GM18498 (cell line): ENCODE results near the gene NQO2.
"Not testable (repeated sequence)": the region's sequence is repeated elsewhere in the genome, so short reads cannot be mapped to it uniquely, and the experiment has no call there.

ENCODE experiments used
- ATAC-seq: cut with Tn5 transposase; IDR thresholded peaks from one replicate; pipeline ENCODE4 v1.9.1; 2021; ENCODE audit warnings: mild to moderate bottlenecking, moderate library complexity; ENCODE audit not compliant: unreplicated experiment

The NQO2 gene

DNA sequence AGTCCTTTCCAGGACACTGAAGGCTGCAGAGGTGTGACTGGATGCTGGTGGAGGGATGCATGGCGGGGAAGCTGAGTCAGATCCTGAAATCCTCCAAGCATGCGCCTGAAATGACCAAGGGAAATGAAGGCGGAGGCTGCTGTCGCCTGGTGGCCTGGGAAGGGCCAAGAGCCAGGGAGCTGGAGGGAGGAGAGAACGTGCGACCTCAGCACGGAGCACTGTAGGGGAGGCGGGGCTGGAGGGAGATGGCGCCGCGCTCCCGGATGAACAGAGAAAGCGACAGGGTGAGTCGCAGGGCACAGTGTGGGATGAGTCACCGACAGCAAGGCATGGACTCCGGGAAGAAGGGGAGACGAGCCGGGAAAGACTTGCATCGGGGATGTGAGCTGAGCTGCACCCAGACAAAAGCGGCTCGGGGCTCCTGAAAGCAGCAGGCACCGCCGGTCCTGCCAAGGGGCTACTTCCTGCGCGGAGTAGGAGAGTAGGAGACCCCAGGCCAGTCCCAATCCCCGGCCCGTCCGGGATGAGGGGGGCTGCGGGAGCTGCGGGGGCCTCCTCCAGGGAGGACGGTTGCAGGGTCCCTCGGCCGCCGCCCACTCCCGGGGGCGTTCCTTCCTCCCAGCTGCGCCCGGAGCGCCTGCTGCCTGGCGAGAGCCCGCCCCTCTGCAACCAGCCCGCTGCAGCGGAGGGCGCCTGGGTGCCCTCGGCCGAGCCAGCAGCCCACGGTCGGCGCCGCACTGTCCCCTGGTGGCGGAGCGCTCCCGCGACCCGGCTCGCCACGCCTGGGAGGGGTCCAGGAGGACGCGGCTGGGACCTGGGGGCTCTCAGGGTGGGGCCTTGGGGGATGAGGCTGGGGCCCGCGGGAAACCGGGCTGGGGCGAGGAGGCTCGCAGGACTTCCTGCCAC lies 11.0 kb upstream of the NQO2 start:
- peak; percentile 84 for ATAC-seq

DNA sequence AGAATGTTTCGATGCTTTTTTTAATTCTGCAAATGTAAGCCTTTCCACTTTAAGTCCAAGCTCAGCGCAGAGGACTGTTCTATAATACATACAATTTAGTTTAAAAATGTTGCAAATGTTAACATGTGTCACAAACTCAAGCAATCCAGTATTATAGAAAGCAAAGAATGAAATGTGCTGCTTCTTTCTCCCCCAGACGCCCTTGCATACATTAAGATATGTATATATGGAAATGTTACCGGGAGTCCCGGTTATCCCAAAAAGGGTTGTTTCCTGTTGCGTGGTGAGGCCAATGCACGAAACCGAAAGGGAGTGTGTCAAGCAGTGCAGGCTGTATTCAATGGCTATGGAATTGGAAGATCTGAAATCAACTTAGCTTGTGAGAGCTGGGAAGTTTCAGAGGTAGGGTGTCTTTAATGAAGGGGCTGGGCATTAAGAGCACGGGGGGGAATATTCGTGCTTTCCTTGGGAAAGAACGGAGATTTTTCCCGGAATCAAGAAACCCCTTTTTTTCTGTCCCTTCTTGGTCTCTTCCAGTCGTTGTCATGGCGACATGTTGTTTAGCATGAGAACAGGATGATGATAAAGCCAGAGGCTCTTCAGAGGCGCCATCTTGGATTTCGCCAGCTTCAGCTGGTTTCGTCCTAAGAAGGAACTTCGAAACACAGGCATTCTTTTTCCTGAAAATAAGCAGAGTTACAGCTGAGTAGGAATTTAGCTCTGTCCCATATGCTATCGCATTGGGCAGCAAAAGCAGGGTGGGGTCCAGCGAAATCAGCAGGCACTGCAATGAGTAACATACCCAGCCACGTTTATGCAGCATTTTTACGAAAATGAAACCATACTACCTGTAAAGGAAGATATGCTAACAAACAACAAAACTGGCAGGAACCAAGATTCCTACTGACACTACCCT lies 10.1 kb upstream of the NQO2 start:
- ATAC-seq: peak; percentile 73

- ATAC-seq: no peak
These were observed 9.3 kb upstream of the NQO2 start for GRCh38 chr6:2990248-2990931.

- ATAC-seq: no peak
These were observed 8.7 kb upstream of the NQO2 start for GRCh38 chr6:2990932-2991506.

GRCh38 chr6:2992330-2992979 lies 7.2 kb upstream of the NQO2 start:
- ATAC-seq: no peak

DNA sequence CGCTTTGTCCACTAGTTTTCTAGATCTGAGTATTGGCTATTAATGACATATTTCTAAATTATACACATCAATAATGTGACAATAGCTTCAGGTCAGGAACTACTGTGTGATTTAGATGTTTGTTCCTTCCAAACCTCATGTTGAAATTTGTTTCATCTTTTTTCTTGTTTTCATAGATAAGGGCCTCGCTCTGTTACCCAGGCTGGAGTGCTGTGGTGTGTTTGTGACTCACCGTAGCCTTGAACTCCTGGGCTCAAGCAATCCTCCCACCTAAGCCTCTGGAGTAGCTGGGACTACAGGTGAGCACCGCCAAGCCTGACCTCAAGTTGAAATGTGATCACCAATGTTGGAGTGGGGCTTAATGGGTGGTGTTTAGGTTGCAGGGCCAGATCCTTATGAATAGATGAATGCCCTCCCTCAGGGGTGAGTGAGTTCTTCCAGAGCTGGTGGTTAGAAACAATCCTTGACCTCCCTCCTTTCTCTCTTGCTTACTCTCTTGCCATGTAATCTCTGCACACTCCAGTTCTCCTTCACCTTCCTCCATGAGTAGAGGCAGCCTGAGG lies 5.9 kb upstream of the NQO2 start:
- no peak for ATAC-seq

GRCh38 chr6:2998249-2998997 lies 1.3 kb upstream of the NQO2 start:
- ATAC-seq: peak; percentile 39

DNA sequence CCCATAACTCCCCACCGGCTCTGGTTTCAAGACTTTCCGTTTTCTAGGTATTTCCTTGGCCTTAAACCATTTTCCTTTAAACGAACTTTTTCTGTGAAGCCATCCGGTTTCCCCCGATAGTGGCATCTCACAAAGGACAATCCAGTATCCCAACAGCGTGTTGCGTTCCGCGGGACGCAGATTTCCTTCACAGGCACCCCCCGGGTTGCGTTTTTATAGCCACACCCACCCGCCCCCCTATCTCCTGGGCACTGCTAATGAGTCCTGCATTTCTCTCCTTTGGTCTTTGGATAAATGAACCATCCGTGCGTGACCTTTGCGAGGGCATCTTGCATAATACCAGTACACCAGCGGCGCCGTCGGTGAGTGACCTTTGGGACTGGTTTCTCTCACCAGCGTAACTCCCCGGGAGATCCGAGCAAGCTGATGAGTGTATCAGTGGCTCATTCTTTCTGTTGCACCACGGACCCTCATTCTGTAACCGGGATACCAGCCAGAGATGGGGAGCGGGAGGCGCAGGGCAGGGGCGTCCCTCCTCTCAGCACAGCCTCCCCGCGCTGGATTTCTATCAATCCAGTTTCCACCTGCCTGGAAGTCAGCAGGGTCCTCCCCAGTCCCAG lies 586 bp upstream of the NQO2 start:
- ATAC-seq: peak; percentile 24

DNA sequence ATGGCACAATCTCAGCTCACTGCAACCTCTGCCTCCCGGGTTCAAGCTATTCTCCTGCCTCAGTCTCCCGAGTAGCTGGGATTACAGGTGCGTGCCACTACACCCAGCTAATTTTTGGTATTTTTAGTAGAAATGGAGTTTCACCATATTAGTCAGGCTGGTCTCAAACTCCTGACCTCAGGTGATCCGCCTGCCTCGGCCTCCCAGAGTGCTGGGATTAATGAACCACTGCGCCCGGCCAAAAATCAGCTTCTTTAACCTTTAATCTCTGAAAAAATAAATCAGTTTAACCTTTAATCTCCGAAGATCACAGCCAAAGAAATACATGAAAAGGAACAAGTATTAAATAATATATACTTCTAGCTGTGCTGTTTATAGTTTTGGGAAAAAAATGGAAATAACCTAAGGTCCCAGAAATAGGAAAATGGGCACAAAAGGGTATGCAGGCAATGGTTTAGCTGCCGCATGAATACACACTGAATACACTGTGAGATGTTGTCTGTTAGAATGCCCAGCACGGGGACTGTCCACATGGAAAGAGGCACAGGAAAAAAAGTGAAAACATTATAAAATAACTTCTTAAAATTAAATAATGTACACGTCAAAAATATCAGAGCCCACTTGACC lies 1.6 kb downstream of the NQO2 start:
- no peak for ATAC-seq

DNA sequence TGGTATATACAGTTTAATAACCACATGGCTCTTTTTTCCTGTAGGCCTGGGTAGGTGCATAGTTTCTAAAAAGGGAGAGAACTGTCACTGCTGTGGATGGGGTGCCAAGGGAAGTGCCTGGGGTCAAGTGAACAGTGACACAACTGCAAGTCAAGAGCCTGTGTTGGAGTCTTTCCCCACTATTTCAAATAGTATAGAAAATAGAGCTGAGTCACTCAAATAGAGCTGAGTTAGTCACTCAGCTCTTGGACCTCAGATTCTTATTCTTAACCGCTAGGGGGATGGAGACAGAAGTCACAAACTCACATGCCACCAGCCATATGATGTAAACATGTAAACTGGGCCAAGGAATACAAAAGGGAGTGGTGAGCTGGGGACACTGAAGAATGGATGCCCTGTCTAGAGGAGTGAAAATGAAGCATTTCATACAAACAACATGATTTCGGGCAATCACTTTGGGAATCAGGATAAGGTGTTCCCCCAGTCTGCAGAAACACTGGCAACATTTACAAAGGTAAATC lies 2.1 kb downstream of the NQO2 start:
- ATAC-seq: no peak

GRCh38 chr6:3003226-3003625 lies 3.5 kb downstream of the NQO2 start:
- ATAC-seq: not testable (repeated sequence)

DNA sequence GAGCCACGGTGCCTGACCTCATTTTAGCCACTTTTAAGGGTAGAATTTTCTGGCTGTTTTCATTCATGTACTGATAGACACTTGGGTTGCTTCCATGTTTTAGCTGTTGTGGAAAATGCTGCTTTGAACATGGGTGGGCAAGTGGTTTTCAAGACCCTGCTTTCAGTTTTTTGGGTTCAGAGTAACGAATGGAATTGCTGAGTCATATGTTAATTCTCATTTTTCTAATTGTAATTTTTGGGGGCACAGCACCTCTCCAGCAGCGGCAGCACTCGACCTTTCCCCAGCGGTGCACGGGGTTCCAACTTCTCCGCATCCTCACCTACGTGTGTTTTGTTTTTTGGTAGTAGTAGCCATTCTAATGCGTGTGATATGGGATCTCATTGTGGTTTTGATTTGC lies 5.4 kb downstream of the NQO2 start:
- ATAC-seq: no peak

GRCh38 chr6:3005874-3006273 lies 6.2 kb downstream of the NQO2 start:
- no peak for ATAC-seq

- ATAC-seq: no peak
These were observed 6.8 kb downstream of the NQO2 start for GRCh38 chr6:3006476-3006875.

DNA sequence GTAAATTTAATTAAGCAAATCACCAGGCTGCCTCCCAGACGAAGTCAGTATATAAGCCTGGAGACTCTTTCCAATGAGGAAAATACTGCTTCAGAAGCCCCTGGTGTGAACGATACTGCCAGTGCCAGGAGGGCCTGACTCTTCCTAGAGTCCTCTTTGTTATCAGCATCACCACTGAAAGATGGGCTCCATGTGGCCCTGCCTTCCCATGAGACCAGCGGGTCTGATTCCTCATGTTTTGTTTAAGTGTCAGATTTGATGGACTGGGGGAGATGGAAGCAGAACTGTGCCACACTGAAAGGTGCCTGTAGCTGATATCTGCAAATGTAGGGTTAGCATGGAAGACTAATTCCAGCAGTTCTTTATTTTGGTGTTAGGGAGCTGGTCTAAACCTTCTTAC lies 7.9 kb downstream of the NQO2 start:
- no peak for ATAC-seq

- not testable (repeated sequence) for ATAC-seq
These were observed 9.1 kb downstream of the NQO2 start for GRCh38 chr6:3008712-3009265.

GRCh38 chr6:3009930-3010329 lies 10.2 kb downstream of the NQO2 start:
- no peak for ATAC-seq

DNA sequence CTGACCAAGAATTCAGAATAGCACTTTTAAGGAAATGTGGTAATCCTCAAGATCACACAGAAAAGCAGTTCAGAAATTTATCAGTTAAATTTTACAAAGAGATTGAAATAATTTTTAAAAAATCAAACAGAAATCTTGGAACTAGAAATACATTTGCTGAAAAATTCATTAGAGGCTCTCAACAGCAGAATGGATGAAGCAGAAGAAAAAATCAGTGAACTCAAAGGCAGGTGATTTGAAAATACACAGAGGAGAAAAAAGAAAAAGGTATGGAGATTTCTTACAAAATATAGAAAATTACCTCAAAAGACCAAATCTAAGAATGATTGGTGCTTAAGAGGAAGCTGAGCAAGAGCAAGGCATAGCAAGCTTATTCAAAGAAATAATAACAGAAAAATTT lies 11.5 kb downstream of the NQO2 start:
- no peak for ATAC-seq
